ENCODE data around the gene TMBIM1.

GRCh38 chr2:218286570-218287459 lies 5.5 kb downstream of the TMBIM1 start:
- TF ChIP-seq ZSCAN29 (IDR thresholded peaks at IDR 0.05): no peak
- no peak for TF ChIP-seq MXD1 (CRISPR knock-in tag; IDR thresholded peaks at IDR 0.05; ENCODE audit: borderline replicate concordance, poor library complexity, severe bottlenecking)
- TF ChIP-seq CTCF (IDR thresholded peaks at IDR 0.05 in 2 of 3, conservative IDR thresholded peaks at IDR 0.05 in 1 of 3; ENCODE audit: insufficient read depth in 2 of 3, low read depth in 1 of 3, low read length in 3 of 3): no peak
- no peak for TF ChIP-seq REST (IDR thresholded peaks at IDR 0.05; ENCODE audit: borderline replicate concordance)
- TF ChIP-seq REST (CRISPR knock-in tag; IDR thresholded peaks at IDR 0.05; ENCODE audit: low read depth): no peak
- no peak for TF ChIP-seq TRIM28 (IDR thresholded peaks at IDR 0.05)
- TF ChIP-seq ZNF408 (CRISPR knock-in tag; IDR thresholded peaks at IDR 0.05; ENCODE audit: low read depth): no peak
- no peak for TF ChIP-seq SRSF1 (IDR thresholded peaks at IDR 0.05; ENCODE audit: low read depth, low read length)
- no peak for TF ChIP-seq ZNF24 (IDR thresholded peaks at IDR 0.05)
- no peak for TF ChIP-seq ELK1 (CRISPR knock-in tag; IDR thresholded peaks at IDR 0.05)
- TF ChIP-seq ARNT (IDR thresholded peaks at IDR 0.05): no peak
- TF ChIP-seq CBFA2T2 (conservative IDR thresholded peaks at IDR 0.05): peak; percentile 71
